CD4-positive, alpha-beta T cell (primary cell): ENCODE results near the gene AK8. TPM values are rescaled to one million over a fixed set of nuclear protein-coding genes. Genes with fewer than 3 reads are reported as not detected.

Experiments used
- ATAC-seq: fragments of 200-7000 bp; cut with Tn5 transposase; one replicate; pipeline ENCODE4 v1.10.0; 2022; ENCODE audit warnings: mild to moderate bottlenecking; ENCODE audit not compliant: poor library complexity
- CTCF ChIA-PET: fragments of 350-600 bp; sonication (Branson Sonifier 250); formaldehyde crosslinking; loops from one replicate; lab custom pipeline; 2021; ENCODE audit warnings: antibody characterized with exemption, inconsistent platforms; lab: Charles Lee
- POLR2A ChIA-PET: fragments of 350-600 bp; sonication (Branson Sonifier 250); formaldehyde crosslinking; loops from one replicate; lab custom pipeline; 2021; ENCODE audit warnings: antibody characterized with exemption, inconsistent platforms; lab: Charles Lee
- DNase-seq, 14 experiments: peaks; one replicate each; pipeline ENCODE4 v3.0.0-alpha.2; 2013 to 2020; ENCODE audit warnings: mixed read lengths in 2 of 14
- H3K27ac ChIP-seq, 2 donors: one replicate each; pipeline versions ENCODE4 v1.5.1 to v1.7.0; 2013; ENCODE audit warnings: low read length in 2 of 2, low read depth in 1 of 2, mild to moderate bottlenecking in 1 of 2
- H3K27me3 ChIP-seq, 2 experiments: 1 replicate in 1 of 2; 2 replicates in 1 of 2; pipeline versions ENCODE4 v1.6.1 to v1.7.0; 2013; ENCODE audit warnings: low read length in 2 of 2, control low read depth in 1 of 2, mild to moderate bottlenecking in 1 of 2, moderate library complexity in 1 of 2; ENCODE audit not compliant: insufficient read depth in 2 of 2, control insufficient read depth in 1 of 2
- H3K36me3 ChIP-seq: one replicate; pipeline ENCODE4 v1.6.1; 2013; ENCODE audit warnings: low read length, control low read depth; ENCODE audit not compliant: insufficient read depth
- H3K4me1 ChIP-seq: one replicate; pipeline ENCODE4 v1.6.1; 2013; ENCODE audit warnings: low read length, control low read depth; ENCODE audit not compliant: insufficient read depth
- H3K4me3 ChIP-seq: one replicate; pipeline ENCODE4 v1.5.1; 2013; ENCODE audit warnings: mild to moderate bottlenecking, low read length, moderate library complexity
- H3K9me3 ChIP-seq, 2 experiments: 1 replicate in 1 of 2; 2 replicates in 1 of 2; pipeline versions ENCODE4 v1.6.1 to v1.7.0; 2013; ENCODE audit warnings: low read length in 2 of 2, mild to moderate bottlenecking in 2 of 2, control low read depth in 1 of 2, moderate library complexity in 1 of 2; ENCODE audit not compliant: control insufficient read depth in 1 of 2, insufficient read depth in 1 of 2
- H3K27ac Mint-ChIP-seq: one replicate; pipeline ENCODE4 v1.8.0; 2020; ENCODE audit warnings: mixed read lengths
- H3K27me3 Mint-ChIP-seq: one replicate; pipeline ENCODE4 v1.8.0; 2021; ENCODE audit warnings: mixed read lengths
- H3K36me3 Mint-ChIP-seq: one replicate; pipeline ENCODE4 v1.8.0; 2021; ENCODE audit warnings: low read depth, mixed read lengths
- H3K4me1 Mint-ChIP-seq: one replicate; pipeline ENCODE4 v1.8.0; 2021; ENCODE audit warnings: low read depth, mixed read lengths
- H3K4me3 Mint-ChIP-seq: one replicate; pipeline ENCODE4 v1.8.0; 2020; ENCODE audit warnings: mild to moderate bottlenecking, mixed read lengths
- H3K9me3 Mint-ChIP-seq: one replicate; pipeline ENCODE4 v1.8.0; 2020; ENCODE audit warnings: mixed read lengths
- CTCF ChIP-seq: fragments of 200-600 bp; IDR thresholded peaks from one replicate; pipeline ENCODE4 v1.8.0; 2022; ENCODE audit warnings: antibody characterized with exemption, mild to moderate bottlenecking
- intact Hi-C, 2 experiments: fragments of 100-400 bp; cut with DNase I in 1 of 2; cut with micrococcal nuclease in 1 of 2; formaldehyde crosslinking; loops; one replicate each; pipeline versions ENCODE4 v1.15.1 to v1.9.0; 2023 to 2025; cut with DNase I, micrococcal nuclease
- total RNA-seq, 174 experiments: library from RNA in 2 of 174; stranded (reverse) in 2 of 174; gene quantifications; one replicate each; pipeline ENCODE4 v1.2.3 and lab custom pipeline; 2021 to 2026

AK8 gene
- total RNA-seq, 2 experiments from 2014 or later: not detected

- no peaks in the 10 kb centered on the region for H3K36me3 ChIP-seq
- no peak for ATAC-seq
- DNase-seq: no peak
- no peak overlapping the region for H3K4me3 Mint-ChIP-seq
- H3K27me3 Mint-ChIP-seq: peaks cover 34% of the 10 kb centered on the region
- ChIA-PET CTCF (no interaction called here), POLR2A (no interaction called here)
- no peaks in the 10 kb centered on the region for H3K36me3 Mint-ChIP-seq
- no peaks in the 10 kb centered on the region for H3K27me3 ChIP-seq
- intact Hi-C loops: no loop called here
- H3K4me1 ChIP-seq: no peaks in the 10 kb centered on the region
- H3K4me1 Mint-ChIP-seq: no peaks in the 10 kb centered on the region
- no peak overlapping the region for H3K27ac ChIP-seq
- H3K9me3 ChIP-seq: no peaks in the 10 kb centered on the region
- no peak overlapping the region for H3K27ac Mint-ChIP-seq
- no peak overlapping the region for H3K4me3 ChIP-seq
- no peak for TF ChIP-seq CTCF
- no peaks in the 10 kb centered on the region for H3K9me3 Mint-ChIP-seq
Measured at GRCh38 chr9:132726576-132727130, 151.4 kb downstream of the AK8 start.

- peaks cover 34% of the 10 kb centered on the region for H3K27me3 Mint-ChIP-seq
- H3K4me3 ChIP-seq: no peak overlapping the region
- H3K9me3 Mint-ChIP-seq: no peaks in the 10 kb centered on the region
- no peak overlapping the region for H3K27ac Mint-ChIP-seq
- H3K27me3 ChIP-seq: no peaks in the 10 kb centered on the region
- no peaks in the 10 kb centered on the region for H3K36me3 Mint-ChIP-seq
- TF ChIP-seq CTCF: no peak
- CTCF ChIA-PET: no interaction called here
- H3K4me1 Mint-ChIP-seq: no peaks in the 10 kb centered on the region
- POLR2A ChIA-PET: no interaction called here
- H3K4me1 ChIP-seq: no peaks in the 10 kb centered on the region
- H3K4me3 Mint-ChIP-seq: no peak overlapping the region
- DNase-seq (no peak), ATAC-seq (no peak)
- no peaks in the 10 kb centered on the region for H3K9me3 ChIP-seq
- H3K27ac ChIP-seq: no peak overlapping the region
- intact Hi-C loops: no loop called here
- H3K36me3 ChIP-seq: no peaks in the 10 kb centered on the region
Measured at GRCh38 chr9:132725306-132725705, 152.8 kb downstream of the AK8 start.

- CTCF ChIA-PET: no interaction called here
Measured at GRCh38 chr9:132723809-132724208, 154.3 kb downstream of the AK8 start.

More at GRCh38 chr9:132723809-132724208, 154.3 kb downstream of the AK8 start:
- TF ChIP-seq CTCF: no peak
- H3K9me3 ChIP-seq: no peaks in the 10 kb centered on the region
- no peaks in the 10 kb centered on the region for H3K4me1 ChIP-seq
- Mint-ChIP-seq H3K27me3 (peaks cover 33% of the 10 kb centered on the region), H3K4me3 (no peak overlapping the region), H3K36me3 (no peaks in the 10 kb centered on the region), H3K27ac (no peak overlapping the region), H3K9me3 (no peaks in the 10 kb centered on the region), H3K4me1 (no peaks in the 10 kb centered on the region)
- H3K36me3 ChIP-seq: no peaks in the 10 kb centered on the region
- H3K4me3 ChIP-seq: no peak overlapping the region
- POLR2A ChIA-PET: no interaction called here
- intact Hi-C loops: no loop called here
- no peak overlapping the region for H3K27ac ChIP-seq
- DNase-seq (no peak), ATAC-seq (no peak)
- peaks cover 0 to under 1% of the 10 kb centered on the region in 2 experiments for H3K27me3 ChIP-seq
